Measurements from ENCODE around the gene SYNM.

SYNM gene

DNA sequence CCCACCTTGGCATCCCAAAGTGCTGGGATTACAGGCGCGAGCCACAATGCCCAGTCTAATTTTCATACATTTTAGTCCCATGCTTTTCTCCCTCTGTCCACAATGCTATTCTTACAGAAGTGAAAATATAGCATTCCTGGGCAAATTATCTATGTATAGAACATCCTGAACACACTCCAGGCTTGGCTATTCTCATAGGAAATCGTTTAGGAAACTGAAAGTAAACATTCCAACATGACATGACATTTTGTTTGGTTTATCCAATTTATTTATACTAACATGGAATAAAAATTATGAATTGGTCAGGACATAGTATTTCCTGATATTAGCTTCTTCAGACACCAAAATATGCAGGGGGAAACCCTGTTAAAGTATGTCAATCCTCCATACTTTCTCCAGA lies 52.6 kb downstream of the SYNM start:
- TF ChIP-seq, protein P1, sequence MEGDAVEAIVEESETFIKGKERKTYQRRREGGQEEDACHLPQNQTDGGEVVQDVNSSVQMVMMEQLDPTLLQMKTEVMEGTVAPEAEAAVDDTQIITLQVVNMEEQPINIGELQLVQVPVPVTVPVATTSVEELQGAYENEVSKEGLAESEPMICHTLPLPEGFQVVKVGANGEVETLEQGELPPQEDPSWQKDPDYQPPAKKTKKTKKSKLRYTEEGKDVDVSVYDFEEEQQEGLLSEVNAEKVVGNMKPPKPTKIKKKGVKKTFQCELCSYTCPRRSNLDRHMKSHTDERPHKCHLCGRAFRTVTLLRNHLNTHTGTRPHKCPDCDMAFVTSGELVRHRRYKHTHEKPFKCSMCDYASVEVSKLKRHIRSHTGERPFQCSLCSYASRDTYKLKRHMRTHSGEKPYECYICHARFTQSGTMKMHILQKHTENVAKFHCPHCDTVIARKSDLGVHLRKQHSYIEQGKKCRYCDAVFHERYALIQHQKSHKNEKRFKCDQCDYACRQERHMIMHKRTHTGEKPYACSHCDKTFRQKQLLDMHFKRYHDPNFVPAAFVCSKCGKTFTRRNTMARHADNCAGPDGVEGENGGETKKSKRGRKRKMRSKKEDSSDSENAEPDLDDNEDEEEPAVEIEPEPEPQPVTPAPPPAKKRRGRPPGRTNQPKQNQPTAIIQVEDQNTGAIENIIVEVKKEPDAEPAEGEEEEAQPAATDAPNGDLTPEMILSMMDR (IDR thresholded peaks at IDR 0.05; ENCODE audit: low read depth, low read length) = no peak
- no peak for DNase-seq (ENCODE audit: extremely low read depth, low read depth)

DNA sequence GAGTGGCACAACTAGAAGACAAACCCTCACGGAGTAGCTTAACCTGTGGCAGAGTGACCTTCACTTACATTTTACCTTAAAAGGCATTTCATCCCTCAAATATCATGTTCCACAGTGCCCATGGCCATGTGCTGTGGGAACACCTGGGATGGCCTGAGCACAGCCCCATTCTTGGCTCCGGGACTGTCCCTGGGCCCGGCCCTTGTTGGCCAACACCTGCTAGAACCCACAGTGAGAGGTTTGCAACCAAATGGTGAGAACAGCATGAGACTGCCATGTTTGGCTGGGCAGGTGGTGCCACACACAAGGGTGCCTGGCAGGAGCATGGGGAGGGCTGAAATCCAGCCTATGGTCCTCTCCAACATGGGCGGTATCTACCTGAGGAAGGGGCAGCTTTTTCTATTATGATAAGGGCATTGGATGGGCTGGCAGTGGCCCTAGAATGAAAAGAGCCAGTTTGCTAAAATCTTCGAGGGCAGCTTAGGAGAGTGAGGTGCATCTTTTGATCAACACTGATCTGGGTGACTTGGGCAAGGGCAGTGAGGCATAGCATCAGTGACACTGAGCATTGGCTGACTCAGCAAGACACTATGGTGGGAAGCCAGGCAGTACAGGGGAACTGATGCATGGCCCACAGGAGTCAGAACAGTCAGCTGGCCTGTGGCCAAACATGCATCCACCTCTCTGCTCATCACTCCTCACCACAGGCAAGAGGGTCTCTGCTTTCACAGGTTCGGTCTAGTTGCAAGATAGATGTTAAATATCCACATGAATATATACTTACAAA lies 53.9 kb downstream of the SYNM start:
- TF ChIP-seq, protein P1 (IDR thresholded peaks at IDR 0.05; ENCODE audit: low read depth, low read length) = no peak
- DNase-seq (ENCODE audit: extremely low read depth, low read depth) = no peak

DNA sequence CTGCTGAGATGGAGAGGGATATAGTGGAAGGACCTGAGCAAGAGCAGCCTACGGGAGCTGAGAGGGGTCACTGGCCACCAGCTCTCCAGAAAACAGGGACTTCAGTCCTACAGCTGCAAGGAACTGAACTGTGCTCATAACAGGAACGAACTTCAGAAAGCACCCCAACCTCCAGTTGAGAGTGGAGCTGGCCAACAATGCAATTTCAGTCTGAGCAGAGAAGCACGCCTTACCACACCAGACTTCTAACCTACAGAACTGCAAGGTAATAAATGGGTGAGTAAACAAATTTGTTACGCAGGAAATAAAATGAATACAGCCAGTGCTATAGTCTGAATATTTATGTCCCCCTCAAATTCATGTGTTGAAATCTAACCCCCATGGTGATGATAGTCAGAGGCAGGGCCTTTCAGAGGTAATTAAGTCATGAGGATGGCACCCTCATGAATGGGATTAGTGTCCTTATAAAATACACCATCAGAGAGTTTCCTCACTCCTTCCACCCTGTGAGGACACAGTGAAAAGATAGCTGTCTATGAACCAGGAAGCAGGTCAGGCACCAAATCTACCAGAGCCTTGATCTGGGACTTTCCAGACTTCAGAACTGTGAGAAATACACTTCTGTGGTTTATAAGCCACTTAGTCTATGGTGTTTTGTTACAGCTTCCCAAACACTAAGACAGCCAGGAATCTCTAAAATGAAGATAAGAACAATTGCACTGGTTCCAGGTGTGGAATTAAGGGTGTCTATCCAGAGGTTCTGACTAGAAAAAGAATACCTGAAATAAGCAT lies 58.6 kb downstream of the SYNM start:
- TF ChIP-seq, protein P1 (IDR thresholded peaks at IDR 0.05; ENCODE audit: low read depth, low read length) = no peak
- DNase-seq (ENCODE audit: extremely low read depth, low read depth) = no peak

DNA sequence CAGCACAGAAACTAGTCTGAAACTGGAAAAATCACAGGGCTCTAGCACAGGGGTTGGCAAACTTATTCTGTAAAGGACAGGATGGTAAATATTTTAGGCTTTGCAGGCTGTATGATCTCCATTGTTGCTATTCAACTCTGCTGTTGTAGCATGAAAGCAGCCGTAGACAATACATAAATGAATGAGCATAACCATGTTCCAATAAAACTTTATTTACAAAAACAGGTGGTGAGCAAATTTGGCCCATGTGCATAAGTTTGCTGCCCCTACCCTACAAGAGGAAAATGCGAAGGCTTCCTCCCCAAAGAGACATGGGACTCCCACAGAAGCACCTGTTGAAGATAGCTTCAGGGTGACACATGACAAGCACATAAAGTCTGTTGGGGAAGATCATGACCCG lies 59.2 kb downstream of the SYNM start:
- DNase-seq (ENCODE audit: extremely low read depth, low read depth) = no peak
- TF ChIP-seq, protein P1 (IDR thresholded peaks at IDR 0.05; ENCODE audit: low read depth, low read length) = no peak

DNA sequence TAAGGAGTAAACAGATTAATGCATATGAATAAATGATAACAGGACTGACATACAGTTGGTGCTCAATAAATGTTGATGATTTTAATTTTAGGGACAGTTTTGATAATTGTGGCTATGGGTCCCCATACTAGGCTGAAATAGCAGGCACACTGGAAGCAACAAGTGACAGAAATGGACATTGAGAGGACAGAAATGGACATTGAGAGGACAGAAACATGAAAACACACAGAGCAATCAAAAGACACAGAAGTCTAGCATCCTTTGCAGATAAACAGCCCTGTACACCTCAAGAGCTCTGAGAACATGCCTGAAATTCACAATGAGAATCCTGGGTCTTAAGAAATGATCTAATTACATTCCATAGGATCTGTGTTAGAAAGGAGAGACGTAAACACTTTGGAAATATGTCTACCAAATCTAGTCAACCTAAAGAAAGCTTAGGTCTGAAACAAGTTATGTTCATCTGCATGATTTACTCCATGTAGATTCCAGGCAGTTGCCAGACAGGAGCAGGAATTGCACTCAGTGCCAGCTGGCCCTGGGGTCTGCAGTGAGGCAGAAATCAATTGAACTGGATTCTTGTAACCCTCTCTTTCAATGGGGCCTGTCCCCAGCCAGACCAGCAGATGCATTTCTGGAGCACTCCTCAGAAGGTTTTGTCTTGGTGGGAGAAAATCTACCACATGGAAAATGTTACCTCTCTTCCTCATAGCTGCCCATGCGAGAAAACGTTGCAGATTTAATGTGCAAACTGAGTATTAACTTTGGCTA lies 60.3 kb downstream of the SYNM start:
- TF ChIP-seq, protein P1 (IDR thresholded peaks at IDR 0.05; ENCODE audit: low read depth, low read length) = no peak
- no peak for DNase-seq (ENCODE audit: extremely low read depth, low read depth)

DNA sequence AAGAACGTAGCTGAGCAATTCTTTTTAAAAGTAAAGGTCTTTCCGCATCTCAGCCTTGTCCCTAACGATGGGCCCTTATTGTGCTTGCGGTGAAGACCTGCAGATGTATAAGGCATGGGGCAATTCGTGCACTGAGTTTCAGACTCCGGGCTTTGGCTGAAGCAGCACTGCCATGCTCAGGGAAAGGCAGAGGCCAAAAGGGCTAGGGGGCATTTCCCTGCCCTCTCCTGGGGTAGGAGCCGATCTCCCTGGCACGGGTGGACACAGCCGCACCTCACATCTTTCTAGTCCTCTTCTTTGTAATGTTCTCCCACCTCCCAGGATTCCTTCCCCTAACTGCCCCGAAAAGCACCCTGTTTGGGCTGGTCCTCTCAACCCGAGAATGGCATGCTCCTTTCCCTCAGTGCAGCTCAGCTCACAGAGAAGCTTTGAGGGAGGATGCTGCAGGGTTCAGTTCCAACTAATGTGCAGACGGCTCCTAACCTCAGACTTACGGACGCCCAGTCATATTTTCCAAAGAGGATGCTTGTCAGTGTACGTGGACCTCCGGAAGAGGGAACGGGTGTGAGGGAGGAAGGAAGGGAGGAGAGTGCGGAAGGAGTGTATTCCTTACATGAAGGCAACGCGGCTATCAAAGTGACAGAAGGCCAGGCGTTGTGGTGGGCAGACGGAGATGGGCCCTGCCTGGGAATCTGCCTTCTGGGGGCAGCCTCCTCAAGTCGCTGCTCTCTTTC lies 61.2 kb downstream of the SYNM start:
- TF ChIP-seq, protein P1 (IDR thresholded peaks at IDR 0.05; ENCODE audit: low read depth, low read length) = no peak
- DNase-seq (ENCODE audit: extremely low read depth, low read depth) = no peak

Data from AG09319 (cell line).